HG02938 (cell line): ENCODE data around the gene TMEM235.

Source experiments
- ATAC-seq: cut with Tn5 transposase; IDR thresholded peaks from one replicate; pipeline ENCODE4 v1.9.1; 2021; ENCODE audit warnings: mild to moderate bottlenecking, moderate library complexity; ENCODE audit not compliant: unreplicated experiment

TMEM235 gene

GRCh38 chr17:78269955-78270381 lies 38.5 kb downstream of the TMEM235 start:
- ATAC-seq = no peak

GRCh38 chr17:78271419-78272170 lies 40.2 kb downstream of the TMEM235 start:
- no peak for ATAC-seq

- ATAC-seq = no peak
These were observed 40.9 kb downstream of the TMEM235 start for GRCh38 chr17:78272181-78272913.

GRCh38 chr17:78272914-78273258 lies 41.5 kb downstream of the TMEM235 start:
- ATAC-seq = no peak

DNA sequence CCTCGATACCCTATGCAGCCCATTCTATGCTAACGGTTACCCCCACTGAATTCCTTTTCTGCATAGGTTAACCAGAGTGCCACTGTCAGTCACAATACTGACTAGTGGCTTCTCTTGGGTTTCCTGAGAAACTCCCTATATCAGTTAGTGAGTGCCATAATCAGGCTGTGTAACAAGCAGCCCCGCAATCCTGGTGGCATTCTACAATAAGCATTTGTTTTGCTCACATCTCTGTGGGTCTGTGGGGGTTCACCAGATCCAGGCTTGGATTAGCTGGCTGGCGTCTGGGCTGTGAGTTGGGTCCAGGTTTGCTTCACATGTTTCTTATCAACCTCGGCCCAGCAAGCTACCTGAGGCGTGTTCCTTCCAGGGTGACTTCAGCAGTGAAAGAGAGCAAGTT lies 42.4 kb downstream of the TMEM235 start:
- no peak for ATAC-seq

DNA sequence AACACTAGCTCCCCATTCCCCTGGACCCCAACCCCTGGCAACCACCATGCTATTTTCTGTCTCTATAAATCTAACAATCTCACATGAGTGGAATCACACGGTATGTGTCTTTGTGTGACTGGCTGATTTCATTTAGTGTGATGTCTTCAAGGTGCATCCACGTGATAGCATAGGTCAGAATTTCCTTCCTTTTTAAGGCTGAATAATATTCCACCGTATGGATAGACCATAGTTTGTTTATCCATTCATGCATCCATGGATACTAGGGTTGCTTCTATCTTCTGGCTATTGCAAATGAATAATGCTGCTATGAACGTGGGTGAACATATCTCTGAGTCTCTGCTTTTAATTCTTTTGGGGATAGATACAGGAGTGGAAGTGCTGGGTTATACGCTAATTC lies 43.9 kb downstream of the TMEM235 start:
- no peak for ATAC-seq

DNA sequence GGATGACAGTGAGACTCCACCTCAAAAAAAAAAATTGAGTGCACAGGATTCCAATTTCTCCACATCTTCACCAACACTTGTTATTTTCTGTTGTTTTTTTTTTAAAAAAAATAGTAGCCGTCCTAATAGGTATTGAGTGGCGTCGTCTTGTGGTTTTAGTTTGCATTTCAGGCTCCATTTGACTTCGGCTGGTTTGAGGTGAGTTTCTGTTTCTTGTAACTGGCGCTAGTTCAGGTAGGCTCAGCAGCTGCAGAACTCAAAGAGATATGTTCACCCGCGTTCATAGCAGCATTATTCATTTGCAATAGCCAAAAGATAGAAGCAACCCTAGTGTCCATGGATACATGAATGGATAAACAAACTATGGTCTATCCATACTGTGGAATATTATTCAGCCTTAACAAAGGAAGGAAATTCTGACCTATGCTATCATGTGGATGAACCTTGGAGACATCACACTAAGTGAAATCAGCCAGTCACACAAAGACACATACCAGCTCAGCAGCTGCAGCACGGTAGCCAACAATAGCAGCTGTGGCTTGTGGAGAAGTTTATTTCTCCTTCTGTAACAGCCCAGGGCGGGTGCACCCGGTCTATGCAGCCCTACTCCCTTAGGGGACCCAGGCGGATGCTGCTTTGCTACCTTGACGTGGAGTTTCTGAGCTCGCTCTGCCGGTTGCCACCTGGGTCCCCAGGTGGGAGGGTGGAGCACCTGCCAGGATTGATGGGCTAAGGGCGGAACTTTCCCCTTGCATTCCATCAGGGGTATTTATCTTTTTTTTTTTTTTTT lies 44.9 kb downstream of the TMEM235 start:
- ATAC-seq = peak; percentile 49

GRCh38 chr17:78278139-78278741 lies 46.8 kb downstream of the TMEM235 start:
- no peak for ATAC-seq

GRCh38 chr17:78279360-78279990 lies 48.0 kb downstream of the TMEM235 start:
- no peak for ATAC-seq

DNA sequence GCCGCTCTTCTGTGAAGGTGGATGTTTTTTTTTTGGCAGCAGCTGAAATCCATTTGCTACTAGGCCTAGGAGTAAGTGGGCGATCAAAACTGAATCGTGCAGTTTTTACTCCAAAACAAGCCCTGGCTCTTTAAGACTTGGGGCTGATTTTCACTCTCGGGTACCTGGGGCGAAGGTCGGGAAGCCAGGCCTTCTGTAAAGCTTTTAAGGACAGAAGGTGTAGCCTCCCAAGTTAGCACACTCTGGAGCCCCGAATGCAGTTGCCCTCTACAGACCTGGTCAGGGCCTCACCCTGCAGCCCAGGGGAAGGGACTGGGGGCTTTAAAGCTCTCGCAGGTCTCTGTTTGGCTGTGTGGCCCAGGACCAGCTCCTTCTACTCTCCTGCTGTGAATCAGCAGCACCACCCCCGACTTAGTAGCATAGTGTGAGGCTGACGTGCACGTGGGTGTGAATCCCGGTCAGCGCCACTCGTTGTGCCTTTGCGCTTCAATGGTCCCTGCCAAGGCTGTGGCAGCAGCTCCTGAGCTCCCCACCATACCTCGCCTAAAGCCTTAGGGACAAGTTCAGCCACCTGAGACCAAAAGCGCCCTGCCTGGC lies 49.9 kb downstream of the TMEM235 start:
- ATAC-seq = no peak

DNA sequence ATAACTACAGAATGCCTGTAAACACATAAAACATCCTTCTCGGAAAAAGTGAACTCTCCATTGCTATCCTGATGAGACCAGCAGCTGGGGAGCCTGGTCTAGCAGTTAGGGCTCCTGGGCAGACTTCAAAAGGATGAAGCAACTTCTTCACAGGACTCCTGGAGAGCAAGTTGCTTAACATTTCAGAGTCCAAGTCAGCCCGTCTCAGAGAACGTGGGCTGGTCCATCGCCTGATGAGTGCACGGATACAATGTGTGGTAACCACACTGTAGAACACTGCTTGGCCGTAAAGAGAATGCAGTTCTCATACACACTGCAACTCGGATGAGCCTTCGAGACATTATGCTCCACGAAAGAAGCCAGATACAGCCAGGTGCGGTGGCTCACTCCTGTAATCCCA lies 52.7 kb downstream of the TMEM235 start:
- no peak for ATAC-seq

DNA sequence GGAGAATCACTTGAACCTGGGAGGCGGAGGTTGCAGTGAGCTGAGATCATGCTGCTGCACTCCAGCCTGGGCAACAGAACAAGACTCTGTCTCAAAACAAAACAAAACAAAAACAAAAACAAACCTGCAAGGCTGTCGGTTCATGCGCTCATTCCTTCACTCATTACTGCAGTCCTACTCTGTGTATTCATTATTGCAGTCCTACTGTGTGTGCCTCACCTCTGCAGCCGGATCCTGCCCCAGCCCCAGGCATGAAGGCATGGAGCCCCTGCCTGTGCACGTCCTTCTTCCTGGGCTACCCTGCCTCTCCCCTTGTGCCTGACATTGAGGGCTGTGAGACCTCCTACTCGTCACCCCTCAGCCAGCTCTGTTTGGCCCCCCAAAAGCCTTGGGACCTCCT lies 57.6 kb downstream of the TMEM235 start:
- ATAC-seq = no peak

- no peak for ATAC-seq
These were observed 58.5 kb downstream of the TMEM235 start for GRCh38 chr17:78289802-78290363.
